Right lobe of liver (tissue), 6 donors: ENCODE measurements around the gene LMAN2L. TPM values are rescaled to one million over a fixed set of nuclear protein-coding genes. Genes with fewer than 3 reads are reported as not detected.

ENCODE experiments used
- ATAC-seq, 4 donors: fragments of 200-7000 bp; cut with Tn5 transposase; one replicate each; pipeline ENCODE4 v1.9.1; 2020; ENCODE audit warnings: mild to moderate bottlenecking in 4 of 4, moderate library complexity in 4 of 4
- DNase-seq, 3 donors: peaks; one replicate each; pipeline ENCODE4 v3.0.0-alpha.2; 2020
- H3K27ac ChIP-seq, 3 donors: fragments of 200-600 bp; one replicate each; pipeline ENCODE4 v1.8.0; 2022
- H3K27me3 ChIP-seq, 2 donors: fragments of 200-600 bp; one replicate each; pipeline ENCODE4 v1.8.0; 2022
- H3K36me3 ChIP-seq, 4 donors: fragments of 200-600 bp; sonication (generic) in 1 of 4; one replicate each; pipeline versions ENCODE4 v1.5.1 to v1.8.0; 2017 to 2022; ENCODE audit warnings: control low read depth in 1 of 4
- H3K4me1 ChIP-seq, 4 donors: fragments of 200-600 bp; sonication (generic) in 1 of 4; one replicate each; pipeline versions ENCODE4 v1.5.1 to v1.8.0; 2017 to 2022; ENCODE audit warnings: control low read depth in 1 of 4
- H3K4me3 ChIP-seq, 3 donors: fragments of 200-600 bp; one replicate each; pipeline ENCODE4 v1.8.0; 2022
- H3K9me3 ChIP-seq, 4 donors: fragments of 200-600 bp; sonication (generic) in 1 of 4; one replicate each; pipeline versions ENCODE4 v1.5.1 to v1.8.0; 2017 to 2022; ENCODE audit warnings: control low read depth in 1 of 4
- CTCF ChIP-seq, 4 donors: fragments of 200-600 bp in 3 of 4; fragments of 450-650 bp in 1 of 4; IDR thresholded peaks; one replicate each; pipeline versions ENCODE4 v1.5.1 to v1.8.0; 2016 to 2022; ENCODE audit warnings: antibody characterized with exemption in 4 of 4, mild to moderate bottlenecking in 2 of 4
- POLR2A ChIP-seq: fragments of 450-650 bp; IDR thresholded peaks from one replicate; pipeline ENCODE4 v1.6.1; 2017; ENCODE audit warnings: antibody characterized with exemption, mild to moderate bottlenecking
- WGBS: methylation state at CpG from one replicate; pipeline ENCODE4 v1.1.6; 2018; ENCODE audit warnings: low coverage, low lambda C conversion rate; ENCODE audit not compliant: insufficient coverage; ENCODE audit errors: missing lambda C conversion rate; 5-methylcytosine and 5-hydroxymethylcytosine counted together
- intact Hi-C, 2 donors: fragments of 100-400 bp; cut with DNase I; formaldehyde crosslinking; loops; one replicate each; pipeline versions ENCODE4 v1.11.2 to v1.14.1; 2022
- total RNA-seq, 6 experiments: library from RNA; depleted of rRNA in 2 of 6; stranded (reverse); fragments of >200 nt in 2 of 6; fragmentation: NEBNext Ultra II Directional in 3 of 6; extraction: Animal tissue kit (Norgen Biotek cat#: 25700) in 3 of 6; gene quantifications; one replicate each; pipeline versions ENCODE4 v1.1.0 to v1.2.4, GENCODE V29; 2016 to 2023
- donor health status: DM: no; HTN: yes; CAD: no.
- donor health status: DM: no; HTN: no; CAD: no.
- donor health status: DM: no; HTN: no; CAD: no.
- donor health status: DM: no; HTN: yes; CAD: no.
- donor health status: DM: no; HTN: yes; CAD: no.

LMAN2L gene
- total RNA-seq, 6 experiments from 2014 or later, result 5.5 to 17.8 (median 11.3) TPM

GRCh38 chr2:96688649-96689430 lies 51.0 kb downstream of the LMAN2L start:
- DNase-seq (no peak), ATAC-seq (no peak)
- intact Hi-C loops, result no loop called here
- Histone ChIP-seq H3K4me1 (peaks cover 0 to 1% (median 0%) of the 10 kb centered on the region in 4 donors), H3K27me3 (no peaks in the 10 kb centered on the region), H3K36me3 (no peaks in the 10 kb centered on the region), H3K4me3 (no peak overlapping the region), H3K9me3 (no peaks in the 10 kb centered on the region), H3K27ac (no peak overlapping the region)
- WGBS, result no CpG with 5 or more reads among the region's 11 CpGs
- TF ChIP-seq POLR2A (no peak), CTCF (IDR thresholded peaks at IDR 0.05) (no peak)

GRCh38 chr2:96687711-96688640 lies 51.9 kb downstream of the LMAN2L start:
- Histone ChIP-seq H3K4me3 (no peak overlapping the region), H3K27ac (no peak overlapping the region), H3K9me3 (no peaks in the 10 kb centered on the region), H3K4me1 (peaks cover 0 to 5% (median 0%) of the 10 kb centered on the region in 4 donors), H3K36me3 (no peaks in the 10 kb centered on the region), H3K27me3 (no peaks in the 10 kb centered on the region)
- TF ChIP-seq POLR2A (no peak), CTCF (IDR thresholded peaks at IDR 0.05) (no peak)
- DNase-seq (no peak), ATAC-seq (no peak)
- intact Hi-C loops, result no loop called here
- WGBS, result 80% methylated on average over 7 of the region's 27 CpGs

GRCh38 chr2:96687266-96687665 lies 52.6 kb downstream of the LMAN2L start:
- DNase-seq, result no peak
- 100% methylated on average over 2 of the region's 3 CpGs for WGBS

More at GRCh38 chr2:96687266-96687665, 52.6 kb downstream of the LMAN2L start:
- H3K27ac ChIP-seq, result no peak overlapping the region
- intact Hi-C loops, result no loop called here
- ATAC-seq, result no peak
- H3K4me3 ChIP-seq, result no peak overlapping the region
- H3K27me3 ChIP-seq, result no peaks in the 10 kb centered on the region
- no peaks in the 10 kb centered on the region for H3K36me3 ChIP-seq
- TF ChIP-seq CTCF (IDR thresholded peaks at IDR 0.05) (no peak), POLR2A (no peak)
- peaks cover 0 to 5% (median 0%) of the 10 kb centered on the region in 4 donors for H3K4me1 ChIP-seq
- no peaks in the 10 kb centered on the region for H3K9me3 ChIP-seq
